ENCODE results near the gene ITM2C.

Gene ITM2C

GRCh38 chr2:230873661-230874401, 9.1 kb downstream of the ITM2C start:
- DNase-seq (ENCODE audit: low read depth, low spot score) = no peak

GRCh38 chr2:230874456-230874855, 9.7 kb downstream of the ITM2C start:
- no peak for DNase-seq (ENCODE audit: low read depth, low spot score)

DNA sequence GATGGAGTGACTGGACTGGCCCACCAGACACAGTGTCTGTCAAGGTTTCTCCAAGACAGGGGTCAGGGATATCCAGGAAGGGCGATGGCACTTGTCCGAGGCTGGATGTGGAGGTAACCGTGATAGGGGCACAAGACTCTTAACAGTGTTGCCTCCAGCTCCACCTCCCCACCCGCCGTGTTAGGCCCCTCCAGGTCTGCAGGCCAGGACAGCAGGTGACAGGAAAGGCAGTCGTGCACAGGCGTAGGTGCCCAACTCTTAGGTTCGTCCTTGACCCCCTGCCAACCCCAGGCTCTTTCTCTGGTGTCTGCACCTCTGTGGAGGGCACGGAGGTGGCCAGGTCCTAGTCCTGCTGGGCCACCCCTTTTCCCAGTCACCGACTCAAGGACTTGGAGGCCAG, 10.1 kb downstream of the ITM2C start:
- DNase-seq (ENCODE audit: low read depth, low spot score) = no peak

GRCh38 chr2:230875347-230876315, 10.9 kb downstream of the ITM2C start:
- DNase-seq (ENCODE audit: low read depth, low spot score) = no peak

- DNase-seq (ENCODE audit: low read depth, low spot score) = no peak
Observed at GRCh38 chr2:230877116-230877758, 12.5 kb downstream of the ITM2C start.

DNA sequence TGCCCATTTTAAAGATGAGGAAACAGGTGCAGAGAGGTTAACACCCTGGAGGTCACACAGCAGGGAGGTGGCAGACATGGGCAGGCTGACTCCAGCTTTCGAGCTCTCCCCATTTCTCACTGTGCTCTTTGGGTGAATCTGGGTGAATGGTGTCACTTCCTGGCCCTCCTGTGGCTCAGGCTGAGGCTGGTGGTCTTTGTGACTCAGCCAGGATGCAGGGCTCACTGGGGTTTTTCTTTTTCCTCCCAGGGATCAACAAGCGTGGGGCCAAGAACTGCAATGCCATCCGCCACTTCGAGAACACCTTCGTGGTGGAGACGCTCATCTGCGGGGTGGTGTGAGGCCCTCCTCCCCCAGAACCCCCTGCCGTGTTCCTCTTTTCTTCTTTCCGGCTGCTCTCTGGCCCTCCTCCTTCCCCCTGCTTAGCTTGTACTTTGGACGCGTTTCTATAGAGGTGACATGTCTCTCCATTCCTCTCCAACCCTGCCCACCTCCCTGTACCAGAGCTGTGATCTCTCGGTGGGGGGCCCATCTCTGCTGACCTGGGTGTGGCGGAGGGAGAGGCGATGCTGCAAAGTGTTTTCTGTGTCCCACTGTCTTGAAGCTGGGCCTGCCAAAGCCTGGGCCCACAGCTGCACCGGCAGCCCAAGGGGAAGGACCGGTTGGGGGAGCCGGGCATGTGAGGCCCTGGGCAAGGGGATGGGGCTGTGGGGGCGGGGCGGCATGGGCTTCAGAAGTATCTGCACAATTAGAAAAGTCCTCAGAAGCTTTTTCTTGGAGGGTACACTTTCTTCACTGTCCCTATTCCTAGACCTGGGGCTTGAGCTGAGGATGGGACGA, 13.2 kb downstream of the ITM2C start:
- no peak for DNase-seq (ENCODE audit: low read depth, low spot score)

DNA sequence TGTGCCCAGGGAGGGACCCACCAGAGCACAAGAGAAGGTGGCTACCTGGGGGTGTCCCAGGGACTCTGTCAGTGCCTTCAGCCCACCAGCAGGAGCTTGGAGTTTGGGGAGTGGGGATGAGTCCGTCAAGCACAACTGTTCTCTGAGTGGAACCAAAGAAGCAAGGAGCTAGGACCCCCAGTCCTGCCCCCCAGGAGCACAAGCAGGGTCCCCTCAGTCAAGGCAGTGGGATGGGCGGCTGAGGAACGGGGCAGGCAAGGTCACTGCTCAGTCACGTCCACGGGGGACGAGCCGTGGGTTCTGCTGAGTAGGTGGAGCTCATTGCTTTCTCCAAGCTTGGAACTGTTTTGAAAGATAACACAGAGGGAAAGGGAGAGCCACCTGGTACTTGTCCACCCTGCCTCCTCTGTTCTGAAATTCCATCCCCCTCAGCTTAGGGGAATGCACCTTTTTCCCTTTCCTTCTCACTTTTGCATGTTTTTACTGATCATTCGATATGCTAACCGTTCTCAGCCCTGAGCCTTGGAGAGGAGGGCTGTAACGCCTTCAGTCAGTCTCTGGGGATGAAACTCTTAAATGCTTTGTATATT, 14.0 kb downstream of the ITM2C start:
- DNase-seq (ENCODE audit: low read depth, low spot score) = no peak

DNA sequence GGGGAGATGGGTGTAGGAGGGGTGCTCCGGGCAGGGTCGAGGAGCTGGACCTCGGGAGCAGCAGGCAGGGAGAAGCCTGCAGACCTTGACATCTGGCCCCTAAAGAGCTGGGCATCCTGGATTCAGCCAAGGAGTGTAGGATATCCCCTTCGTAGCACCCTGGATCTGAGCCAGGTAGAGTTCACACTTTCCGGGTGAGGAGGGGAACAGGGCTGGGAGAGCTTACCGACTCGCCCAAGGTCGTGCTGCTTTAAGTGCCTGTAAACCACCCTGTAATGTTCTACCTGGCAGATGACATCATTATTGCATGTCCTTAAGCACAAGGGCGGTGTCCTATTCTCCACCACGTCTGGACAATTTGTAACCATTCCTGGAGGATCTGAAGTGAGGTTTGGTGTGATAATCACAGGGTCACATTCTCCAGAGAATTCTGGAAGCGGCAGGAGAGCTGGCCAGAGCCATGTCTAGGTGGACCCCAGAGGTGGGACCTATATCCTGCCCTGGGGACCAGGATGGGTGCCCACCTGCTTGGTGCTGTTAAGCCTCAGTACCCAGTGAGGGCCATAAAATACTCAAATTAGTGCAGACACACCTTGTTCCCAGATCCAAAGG, 14.6 kb downstream of the ITM2C start:
- DNase-seq (ENCODE audit: low read depth, low spot score) = no peak

DNA sequence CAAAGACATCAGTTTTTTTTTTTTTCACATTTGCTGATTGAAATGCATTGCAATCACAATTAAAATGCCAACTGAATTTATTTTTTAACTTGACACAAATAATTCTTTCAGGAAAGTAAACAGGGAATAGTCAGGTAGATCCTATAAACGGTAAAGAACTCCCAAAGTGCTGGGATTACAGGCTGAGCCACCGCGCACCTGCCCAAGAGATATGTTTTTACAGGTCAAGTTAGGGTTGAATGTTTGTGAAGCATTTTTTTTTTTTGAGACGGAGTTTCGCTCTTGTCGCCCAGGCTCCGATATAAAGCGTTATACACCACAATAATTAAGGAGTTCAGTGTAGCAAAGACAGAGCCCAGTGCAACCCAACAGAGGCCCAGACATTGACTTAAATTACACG, 15.1 kb downstream of the ITM2C start:
- DNase-seq (ENCODE audit: low read depth, low spot score) = no peak

GRCh38 chr2:230881840-230882239, 17.1 kb downstream of the ITM2C start:
- no peak for DNase-seq (ENCODE audit: low read depth, low spot score)

DNA sequence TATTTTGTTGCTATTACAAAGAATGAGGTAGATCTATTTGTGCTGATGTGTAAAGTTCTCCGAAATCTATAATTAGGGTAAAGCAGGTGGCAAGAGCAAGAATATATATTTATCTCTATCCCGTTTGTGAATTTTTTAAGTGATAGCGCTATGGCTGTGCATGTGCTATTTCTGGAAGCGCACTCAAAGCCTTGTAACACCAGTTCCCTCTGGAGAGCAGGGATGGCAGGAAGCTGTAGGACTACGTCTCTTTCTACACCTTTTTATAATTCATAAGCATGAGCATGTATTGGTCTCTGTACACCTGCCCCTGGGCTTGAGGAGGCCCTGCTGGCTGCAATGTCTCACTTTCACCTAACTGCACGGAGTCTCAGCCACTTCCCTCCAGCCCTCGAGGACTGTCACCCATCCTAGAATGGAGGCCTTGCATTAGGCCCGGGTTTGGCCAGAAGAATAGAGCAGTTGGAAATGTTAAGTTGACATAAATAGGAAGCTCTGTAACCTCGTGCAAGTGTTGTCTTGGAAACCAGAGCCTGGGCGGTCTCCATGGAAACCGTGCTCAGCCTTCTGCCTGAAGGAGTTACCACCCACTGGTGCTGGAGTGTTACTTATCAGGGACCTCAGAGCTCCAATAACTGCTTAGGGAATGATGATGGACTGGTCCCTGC, 20.9 kb downstream of the ITM2C start:
- peak; percentile 82 for DNase-seq (ENCODE audit: low read depth, low spot score)

DNA sequence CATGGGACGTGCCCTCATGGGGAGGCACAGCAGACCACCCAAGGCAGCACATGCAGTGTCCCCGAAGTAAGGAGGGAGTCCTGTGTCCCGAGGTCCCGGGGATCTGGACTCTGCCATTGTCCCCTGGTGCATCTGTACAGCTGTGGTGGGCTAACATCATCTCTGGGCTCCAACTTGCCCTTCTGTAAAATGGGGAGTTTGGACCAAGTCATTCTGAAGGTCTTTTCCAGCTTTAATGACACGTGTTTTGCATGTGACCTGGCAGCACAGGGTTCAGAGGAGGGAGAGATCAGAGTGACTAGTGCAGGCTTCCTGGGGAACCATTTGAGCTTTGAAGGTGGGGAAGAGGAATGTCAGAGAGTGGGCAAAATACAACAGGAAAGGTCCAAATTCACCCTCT, 21.5 kb downstream of the ITM2C start:
- no peak for DNase-seq (ENCODE audit: low read depth, low spot score)

- DNase-seq (ENCODE audit: low read depth, low spot score) = no peak
Observed at GRCh38 chr2:230886671-230887071, 21.9 kb downstream of the ITM2C start.

DNA sequence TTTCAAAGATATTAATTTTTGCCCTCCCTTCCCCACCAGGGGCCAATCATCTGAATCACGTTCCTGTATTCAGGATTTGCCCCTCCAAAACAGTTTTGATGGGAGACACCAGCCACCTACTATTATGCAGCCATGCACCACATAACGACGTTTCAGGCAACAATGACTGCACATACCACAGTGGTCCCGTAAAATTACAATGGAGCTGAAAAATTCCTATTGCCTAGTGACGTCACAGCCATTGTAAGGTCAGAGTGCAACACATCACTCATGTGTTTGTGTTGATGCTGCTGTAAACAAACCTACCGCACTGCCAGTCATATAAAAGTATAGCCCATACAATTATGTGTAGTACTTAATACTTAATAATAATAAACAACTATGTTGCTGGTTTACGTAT, 22.6 kb downstream of the ITM2C start:
- no peak for DNase-seq (ENCODE audit: low read depth, low spot score)

DNA sequence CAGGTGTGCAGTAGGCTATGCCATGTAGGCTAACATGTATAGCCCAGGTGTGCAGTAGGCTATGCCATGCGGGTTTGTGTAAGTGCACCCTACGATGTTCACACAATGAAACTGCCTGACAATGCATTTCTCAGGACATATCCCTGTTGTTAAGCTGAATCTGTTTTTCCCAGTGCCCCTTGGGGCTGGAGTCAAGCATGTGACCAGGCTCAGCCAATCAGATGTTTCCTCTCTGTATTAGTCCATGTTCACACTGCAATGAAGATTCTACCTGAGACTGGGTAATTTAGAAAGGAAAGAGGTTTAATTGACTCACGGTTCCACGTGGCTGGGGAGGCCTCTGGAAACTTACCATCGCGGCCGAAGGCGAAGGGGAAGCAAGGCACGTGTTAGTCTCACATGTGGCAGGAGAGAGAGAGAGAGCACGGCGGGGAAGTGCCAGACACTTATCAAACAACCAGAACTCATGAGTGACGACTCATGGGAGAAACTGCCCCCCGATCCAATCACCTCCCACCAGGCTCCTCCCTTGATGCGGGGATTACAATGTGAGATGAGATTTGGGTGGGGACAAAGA, 24.2 kb downstream of the ITM2C start:
- no peak for DNase-seq (ENCODE audit: low read depth, low spot score)

- DNase-seq (ENCODE audit: low read depth, low spot score) = no peak
Observed at GRCh38 chr2:230889911-230890601, 25.3 kb downstream of the ITM2C start.

- DNase-seq (ENCODE audit: low read depth, low spot score) = no peak
Observed at GRCh38 chr2:230890646-230891045, 25.9 kb downstream of the ITM2C start.

GRCh38 chr2:230891064-230891463, 26.3 kb downstream of the ITM2C start:
- peak; percentile 48 for DNase-seq (ENCODE audit: low read depth, low spot score)

DNA sequence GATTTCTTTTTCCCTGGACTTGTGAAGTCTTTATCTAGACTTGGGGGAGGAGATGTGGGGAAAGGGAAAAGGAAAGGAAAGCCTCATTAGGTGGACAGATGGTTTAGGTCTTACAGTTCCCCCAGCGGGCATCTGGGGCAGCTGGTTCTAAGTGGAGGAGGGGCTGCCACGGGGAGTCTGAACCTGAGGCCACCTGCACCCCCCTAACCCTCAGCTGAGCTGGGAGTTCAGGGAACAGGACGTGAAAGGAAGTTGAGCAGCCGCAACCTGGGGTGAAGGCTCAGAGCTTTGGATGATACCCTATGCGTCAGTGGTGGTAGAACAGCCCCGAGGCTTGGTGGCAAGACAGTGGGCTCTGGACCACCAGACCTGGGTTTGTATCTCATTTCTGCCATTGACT, 26.8 kb downstream of the ITM2C start:
- no peak for DNase-seq (ENCODE audit: low read depth, low spot score)

Measured in astrocyte of the hippocampus (primary cell).